COLO829 (cell line): ENCODE data around the gene DOK4.

Experiments used
- DNase-seq: peaks from one replicate; pipeline ENCODE4 v3.0.0; 2012; ENCODE audit warnings: low spot score

The DOK4 gene

DNA sequence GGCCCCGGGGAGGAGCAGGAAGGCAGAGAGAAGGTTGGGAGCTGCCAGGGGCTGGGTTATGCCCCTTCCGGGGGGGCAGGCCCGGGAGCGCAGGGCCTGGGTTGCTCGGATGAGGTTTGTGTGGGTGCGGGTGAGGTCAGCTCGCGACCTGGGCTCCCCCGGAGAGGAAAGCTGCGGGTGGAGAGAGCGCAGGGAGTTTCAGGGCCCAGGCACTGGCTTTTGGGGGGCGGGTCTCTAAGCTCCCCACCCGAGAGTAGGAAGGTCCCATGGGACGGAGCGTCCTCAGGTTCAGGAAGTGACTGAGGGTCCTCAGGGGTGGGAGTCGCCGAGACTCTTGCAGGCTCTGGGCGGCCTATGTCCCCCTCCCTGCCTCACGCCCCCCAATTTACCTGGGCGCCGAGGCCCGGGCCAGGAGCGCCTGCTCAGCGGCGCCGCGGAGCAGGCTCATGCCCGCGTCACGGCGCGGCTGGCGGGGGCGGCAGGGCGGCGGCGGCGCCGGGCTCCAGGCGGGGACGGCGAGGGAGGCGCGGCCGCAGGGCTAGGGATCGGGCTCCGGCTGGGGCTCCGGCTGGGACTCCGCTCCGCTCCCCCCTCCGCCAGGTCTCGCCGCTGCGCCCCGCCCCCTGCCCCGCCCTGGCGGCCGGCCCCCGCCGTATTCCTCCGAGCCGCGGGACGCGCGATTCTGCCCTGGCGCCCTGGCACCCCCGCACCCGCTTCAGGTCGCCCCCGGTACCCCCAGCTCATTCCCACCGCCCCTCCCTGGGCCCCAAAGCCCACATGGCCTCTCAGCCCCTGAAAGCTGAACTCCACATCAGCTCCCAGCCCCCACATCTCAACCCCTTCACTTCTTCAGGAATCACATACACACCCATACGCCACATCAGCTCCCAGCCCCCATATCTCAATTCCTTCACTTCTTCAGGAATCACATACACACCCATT, at the start of gene DOK4:
Gene DOK4 (minus strand): TSS at position 578 of the 942 bp plus-strand sequence. CDS start 6,986 bp downstream, outside the sequence.
- DNase-seq, result peak; percentile 59

DNA sequence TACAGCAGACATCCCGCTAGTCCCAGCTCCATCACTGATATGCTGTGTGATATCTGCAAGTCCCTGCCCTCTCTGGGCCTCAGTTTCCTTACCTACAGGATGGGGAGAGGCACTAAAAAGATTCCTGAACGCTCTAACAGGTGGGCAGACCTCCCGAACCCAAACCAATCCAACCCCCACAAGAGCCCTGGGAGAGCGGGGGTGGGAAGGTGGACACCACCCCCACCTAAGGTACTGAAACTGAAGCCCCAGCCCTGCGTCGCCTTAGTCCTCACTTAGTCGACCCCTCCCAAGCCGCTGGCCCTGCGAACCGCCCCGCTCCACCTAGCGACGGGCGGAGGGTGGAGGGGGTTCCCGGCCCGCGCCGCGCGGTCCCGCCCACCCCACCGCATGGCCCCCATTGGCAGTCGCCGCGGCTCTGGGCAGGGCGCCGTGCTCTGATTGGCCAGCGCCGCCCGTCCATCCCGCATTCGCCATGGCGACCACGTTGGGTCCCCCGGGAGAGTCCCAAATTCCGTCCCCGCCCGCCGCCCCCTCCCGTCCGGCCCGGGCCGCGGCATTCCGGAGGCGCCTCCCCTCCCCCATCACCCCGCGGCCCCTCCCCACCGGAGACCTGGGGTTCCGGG, 49.5 kb upstream of the DOK4 start:
- peak; percentile 92 for DNase-seq

DNA sequence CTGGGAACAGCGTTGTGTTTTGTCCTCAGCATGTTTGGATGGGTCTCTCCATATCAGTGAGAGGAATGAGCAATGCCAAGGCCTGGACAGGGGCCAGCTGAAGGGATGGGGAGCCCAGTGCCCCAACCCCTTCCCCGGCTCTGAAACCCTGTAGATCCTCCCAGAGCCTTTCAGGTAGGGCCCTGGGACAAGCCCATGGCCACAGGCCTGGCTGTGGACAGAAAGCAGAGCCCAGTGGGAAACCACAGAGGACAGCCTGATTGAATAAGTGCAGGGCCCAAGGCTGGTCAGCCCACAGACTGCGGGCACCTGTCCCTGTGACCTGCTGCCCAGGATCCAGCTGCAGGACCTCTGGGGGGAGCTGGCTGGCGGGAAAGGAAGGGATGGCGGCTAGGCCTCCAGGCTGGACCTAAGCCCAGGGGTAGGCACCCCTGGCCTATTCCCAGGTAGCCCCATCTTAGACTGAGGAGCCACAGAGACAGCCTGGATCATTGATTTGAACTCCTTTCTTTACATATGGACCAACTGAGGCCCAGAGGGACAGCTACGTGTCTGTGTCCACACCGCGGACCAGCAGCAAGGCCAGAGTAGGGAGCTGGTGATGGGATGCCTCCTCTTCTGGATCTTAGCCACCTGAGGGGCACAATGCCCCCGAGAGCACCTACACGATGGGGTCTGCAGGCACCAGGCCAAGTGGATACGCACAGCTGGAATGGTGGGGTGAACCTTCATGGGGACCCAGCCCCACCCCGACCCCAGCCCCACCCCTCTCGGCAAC, 48.8 kb upstream of the DOK4 start:
- DNase-seq, result no peak

DNA sequence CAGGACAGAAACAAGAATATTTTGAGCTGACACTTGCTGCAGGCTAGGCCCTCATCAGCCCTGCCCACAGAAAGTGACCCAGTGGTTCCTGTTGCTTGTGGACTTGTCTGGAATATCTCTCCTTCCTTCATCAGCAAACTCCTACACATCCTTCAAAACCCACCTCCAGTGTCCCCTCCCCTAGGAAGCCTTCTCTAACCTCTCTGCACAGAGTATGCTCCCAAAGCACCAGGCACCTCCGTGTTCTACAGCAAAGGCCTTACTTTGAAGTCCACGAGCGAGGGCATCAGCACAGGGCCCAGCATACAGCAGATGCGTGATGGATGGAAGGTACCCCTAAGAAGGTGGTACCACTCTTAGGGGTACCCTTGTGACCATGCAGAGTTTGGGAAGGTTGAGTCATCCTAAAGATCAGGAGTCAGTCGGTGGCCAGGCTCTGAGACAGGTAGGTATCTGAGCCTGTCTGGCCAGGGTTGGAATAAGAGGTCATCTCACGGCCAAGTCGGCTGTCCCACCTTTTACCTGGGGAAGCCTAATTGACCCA, 48.1 kb upstream of the DOK4 start:
- DNase-seq, result no peak

DNA sequence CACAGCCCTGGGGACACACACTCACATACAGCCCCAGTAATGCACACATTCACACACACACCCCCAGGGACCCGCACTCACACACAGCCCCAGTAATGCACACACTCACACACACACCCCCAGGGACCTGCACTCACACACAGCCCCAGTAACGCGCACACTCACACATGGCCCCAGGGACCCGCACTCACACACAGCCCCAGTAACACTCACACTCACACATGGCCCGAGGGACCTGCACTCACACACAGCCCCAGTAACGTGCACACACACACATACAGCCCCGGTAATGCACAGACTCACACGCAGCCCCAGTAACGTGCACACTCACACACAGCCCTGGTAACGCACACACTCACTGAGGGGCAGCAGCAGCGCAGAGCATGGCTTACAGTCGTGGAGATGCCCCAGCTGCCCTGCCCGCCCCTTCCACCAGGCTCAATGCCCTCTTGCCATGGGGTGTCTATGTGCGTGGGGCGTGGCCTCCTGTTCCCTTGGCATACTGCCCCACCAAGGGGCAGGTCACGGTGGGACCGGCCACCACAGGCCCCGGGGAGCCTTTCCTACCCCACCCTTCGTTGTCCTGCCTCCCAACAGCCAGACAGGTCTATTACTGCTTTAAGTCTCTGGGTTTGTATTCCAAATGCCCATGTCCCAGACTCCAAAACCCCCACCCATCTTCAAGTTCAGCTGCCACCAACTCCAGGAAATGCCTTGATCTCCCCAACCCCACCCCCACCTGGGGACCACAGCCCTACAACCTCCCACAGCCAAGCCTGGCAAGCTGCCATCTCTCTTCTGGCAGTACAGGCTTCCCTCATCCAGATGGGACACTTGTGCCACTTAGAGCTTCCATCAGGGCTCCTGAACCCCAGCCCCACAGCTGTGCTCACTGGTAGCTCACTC, 47.4 kb upstream of the DOK4 start:
- no peak for DNase-seq

DNA sequence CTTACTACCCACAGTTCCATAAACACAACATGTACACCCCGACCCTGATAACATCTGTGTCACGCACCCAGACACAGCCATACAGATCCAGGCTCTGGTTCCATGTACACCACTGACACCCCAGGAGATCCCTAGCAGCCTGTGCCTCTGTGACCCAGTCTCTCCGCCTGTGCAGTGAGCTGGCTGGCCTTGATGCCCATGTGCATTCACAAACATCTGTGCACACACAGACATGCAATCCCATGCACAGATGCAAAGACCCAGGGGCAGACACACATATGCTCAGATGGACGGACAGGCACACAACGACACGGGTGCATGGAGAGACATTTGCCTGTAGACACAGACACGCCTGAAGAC, 46.0 kb upstream of the DOK4 start:
- DNase-seq, result no peak

DNA sequence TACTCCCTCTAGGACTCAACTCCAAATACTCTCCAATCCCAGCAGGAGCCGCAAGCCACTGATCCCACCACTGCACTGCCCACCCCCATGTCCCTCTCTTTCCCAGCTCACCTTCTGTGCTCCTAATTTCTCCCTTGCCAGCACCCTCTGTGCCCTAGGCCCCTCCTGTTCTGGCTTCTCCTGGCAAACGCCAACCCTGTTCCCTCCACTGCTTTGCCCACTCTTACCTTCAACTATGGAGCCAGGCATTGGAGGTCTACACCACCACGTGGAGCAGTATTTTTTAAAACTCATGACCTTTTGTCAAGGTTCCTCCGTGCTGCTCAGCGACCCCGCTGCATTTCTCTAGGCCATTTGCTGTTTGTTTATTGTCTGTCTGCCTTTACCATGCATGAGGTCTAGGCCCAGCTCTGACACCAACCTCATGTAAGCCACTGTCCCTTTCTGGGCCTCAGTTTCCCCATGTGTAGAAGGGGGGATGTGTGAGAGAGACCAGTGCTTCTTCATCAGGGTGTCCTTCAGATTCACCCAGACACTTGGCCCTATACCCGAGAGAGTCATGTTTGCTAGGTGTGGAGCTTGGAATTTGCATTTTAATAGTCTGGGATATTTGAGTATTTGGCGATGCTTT, 45.5 kb upstream of the DOK4 start:
- no peak for DNase-seq

DNA sequence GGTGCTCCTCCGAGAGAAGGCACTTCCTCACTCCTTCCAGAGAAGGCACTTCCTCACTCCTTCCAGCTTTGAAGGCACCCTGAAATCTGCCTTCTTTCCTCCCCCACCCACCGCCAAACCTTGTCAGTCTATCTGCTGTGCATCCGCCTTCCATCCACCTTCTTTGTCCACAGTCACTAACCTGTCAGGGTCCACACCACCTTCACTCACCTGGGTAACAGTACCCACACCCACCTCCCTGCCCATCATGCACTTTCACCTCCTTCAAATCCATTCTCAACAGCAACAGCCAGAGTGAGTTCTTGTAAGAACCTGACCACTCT, 44.9 kb upstream of the DOK4 start:
- DNase-seq, result no peak

DNA sequence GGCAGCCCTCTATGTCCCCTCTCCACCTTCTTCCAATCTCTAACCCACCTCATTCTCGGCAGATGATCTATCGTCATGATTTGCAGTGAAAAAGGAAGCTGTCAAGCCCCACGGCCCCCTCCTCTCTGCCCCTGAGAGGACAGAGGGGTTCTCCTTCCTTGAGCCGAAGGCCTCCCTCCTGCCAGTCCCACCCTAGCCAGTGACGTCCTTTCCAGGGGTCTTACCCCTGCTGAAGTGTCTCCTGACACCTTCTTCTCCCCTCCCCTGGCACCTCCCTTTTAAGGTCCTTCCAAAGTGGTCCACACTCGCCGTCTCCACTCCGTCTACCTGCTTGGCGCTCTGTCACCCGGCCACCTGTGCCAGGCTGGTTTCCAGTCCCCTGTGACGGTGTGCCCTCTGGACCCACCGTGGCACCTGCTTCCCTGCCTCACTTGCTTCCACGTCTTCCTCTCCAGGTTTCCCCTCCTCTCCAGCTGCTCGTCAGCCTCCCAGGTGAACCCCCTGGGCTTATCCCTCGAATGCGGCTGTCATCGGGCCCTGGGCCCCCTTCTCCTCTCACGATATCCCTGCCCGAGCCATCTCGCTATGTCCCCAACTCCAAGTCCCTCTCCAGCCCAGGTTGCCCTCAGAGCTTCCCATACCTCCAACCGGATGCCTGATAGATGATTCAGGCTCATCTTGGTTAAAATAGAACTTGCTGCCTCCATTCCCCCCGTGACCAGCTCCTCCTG, 44.4 kb upstream of the DOK4 start:
- no peak for DNase-seq

DNA sequence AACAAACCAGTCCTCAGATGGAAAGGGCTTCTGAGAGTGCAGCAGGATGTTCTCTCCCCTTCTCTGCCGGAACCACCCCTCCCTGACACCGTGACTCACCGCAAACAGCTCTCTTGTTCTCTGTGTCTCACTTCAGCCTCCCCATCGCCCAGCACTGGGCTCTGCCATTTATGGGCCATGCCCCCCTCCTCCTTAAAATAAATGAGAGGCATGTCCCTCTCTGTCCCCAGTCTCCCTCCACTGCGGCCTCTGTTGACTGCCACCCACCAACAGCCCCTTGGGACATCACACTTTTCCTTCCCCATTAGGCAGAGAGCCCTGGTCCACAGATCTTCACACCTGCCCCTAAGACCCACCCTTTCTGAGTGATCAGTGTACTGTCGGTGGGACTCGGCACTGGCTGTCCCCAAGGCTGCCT, 43.8 kb upstream of the DOK4 start:
- peak; percentile 74 for DNase-seq

DNA sequence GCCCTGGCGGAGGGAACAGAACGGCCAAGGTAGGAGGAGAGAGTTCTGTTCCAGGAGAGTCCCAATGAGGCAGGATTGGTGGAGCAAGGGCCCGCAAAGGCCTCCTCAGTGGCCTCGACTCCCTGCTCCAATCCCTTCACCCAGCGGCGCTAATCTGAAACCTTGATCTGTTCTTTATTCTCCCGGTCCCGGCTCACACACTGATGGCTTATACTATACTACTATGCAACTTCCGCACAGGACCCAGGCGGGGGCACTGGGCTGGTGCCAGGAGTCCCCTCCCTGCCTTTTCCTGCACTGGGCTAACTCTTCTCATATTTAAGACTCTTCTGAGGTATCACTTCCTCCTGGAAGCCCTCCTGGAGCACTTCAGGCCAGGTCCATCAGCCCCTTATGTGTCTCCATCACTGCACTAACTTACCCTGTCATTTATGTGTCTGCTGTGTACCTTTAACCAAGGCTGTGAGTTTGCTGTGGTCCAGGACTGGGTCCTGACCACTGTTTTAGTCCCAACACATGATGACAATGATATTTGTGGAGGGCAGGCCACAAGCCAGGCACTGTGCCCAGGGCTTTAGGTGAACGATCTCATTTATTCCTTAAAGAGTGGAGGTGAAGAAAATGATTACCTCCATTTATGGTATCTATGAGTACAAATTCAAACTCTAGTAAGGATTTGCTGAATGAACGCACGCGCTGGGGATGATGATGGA, 43.3 kb upstream of the DOK4 start:
- DNase-seq, result no peak

DNA sequence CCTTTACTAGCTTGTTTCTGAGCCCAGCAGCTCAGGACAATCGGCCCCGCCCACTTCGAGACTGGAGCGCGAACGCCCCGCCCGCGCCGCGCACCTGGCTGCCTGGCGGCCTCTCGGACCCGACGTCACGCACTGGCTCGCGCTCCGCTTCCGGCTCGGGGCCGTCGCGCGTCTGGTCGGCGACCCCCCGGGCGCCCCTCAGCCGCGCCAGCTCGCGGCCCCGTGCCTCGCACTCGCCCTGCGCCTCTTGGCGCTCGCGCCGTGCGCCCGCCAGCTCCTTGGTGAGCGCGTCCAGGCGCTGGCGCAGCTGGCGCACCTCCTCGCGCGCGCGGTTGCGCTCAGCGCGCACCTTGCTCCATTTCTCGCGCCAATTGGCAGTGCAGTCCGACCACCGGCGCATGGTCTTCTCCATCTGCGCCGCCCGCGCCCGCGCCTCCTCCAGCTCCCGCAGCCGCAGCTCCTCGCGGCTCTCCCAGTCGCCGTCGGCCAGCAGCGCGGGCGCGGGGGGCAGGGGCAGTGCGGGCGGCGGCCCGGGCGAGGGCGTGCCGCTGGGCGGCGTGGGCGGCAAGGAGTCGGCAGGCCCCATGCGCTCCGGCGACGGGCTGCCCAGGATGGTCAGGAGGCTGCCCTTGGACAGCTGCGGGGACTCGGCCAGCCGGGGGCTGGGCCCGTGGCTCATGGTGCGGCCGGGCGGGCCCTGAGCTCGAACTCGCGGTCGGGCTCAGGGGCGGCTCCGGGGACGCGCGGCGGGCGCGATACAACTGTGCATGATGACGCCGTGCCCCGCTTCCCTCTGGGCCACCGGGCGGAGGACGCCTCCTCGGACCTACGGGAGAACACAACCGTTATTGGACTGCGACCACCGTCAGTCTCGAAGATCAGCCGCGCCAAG, 42.5 kb upstream of the DOK4 start:
- no peak for DNase-seq

DNA sequence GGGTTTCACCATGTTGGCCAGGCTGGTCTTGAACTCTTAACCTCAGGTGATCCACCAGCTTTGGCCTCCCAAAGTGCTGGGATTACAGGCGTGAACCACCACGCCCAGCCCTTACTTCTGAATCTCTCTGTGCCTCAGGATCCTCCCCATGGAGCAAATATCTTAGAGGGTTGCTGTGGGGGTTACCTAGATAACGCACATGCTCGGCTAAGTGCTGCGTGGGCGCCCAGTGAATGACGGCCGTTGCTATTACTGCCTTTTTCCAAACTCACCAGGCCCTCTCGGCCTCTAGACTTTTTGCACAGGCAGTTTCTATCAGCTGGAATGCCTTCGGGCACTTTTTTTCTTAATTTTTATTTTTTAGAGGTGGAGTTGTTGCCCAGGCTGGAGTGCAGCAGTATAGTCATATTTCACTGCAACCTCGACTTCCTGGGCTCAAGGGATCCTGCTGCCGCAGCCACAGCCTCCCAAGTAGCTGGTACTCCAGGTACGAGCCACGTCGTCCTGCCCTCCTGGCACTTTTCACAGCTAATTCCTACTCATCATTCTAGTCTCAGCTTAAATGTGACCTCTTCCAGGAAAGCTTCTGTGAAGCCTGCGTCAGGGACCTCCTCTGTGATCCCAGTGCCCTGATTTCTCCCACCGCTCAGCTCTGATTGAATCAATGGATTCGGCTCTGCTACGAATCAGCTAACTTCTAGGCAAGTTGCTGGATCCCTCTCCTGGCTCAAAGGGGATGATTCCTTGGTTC, 41.5 kb upstream of the DOK4 start:
- DNase-seq, result no peak

DNA sequence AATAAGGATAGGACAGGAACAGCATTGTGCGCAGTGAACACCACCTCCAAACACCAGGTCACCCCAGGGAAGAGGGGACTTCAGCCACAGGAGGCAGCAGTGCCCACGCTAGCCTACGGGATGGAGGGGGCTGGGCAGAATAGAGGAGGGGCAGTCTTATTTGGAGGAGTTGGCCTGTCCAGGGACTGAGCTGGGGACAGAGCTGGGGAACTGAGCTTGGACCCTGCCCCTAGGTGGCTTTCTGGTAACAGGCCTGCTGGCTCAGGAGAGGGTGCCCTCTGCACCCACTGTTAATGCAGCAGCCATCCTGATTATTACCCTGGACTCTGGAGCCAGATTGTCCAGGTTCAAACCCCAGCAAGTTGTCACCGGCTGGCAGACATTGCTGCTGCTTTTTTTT, 40.7 kb upstream of the DOK4 start:
- DNase-seq, result no peak

DNA sequence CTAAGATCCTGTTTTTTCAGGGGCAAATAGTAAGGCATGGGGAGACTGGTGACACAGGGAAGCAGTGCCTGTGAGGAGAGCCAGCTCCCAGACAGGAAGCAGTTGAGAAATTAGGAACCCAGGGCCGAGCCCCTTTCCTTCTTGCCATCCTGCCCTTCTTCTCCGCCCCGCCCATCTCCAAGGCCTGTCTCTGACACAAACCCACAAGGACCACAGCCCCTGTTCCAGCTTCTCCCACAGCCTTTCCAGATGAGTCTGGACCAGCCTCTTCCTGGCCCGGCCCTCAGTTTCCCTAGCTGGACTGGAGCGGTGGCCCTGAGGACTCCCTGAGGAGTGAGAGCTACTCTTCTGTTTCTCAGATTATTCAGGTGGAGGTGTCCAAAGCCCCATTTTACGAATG, 40.2 kb upstream of the DOK4 start:
- no peak for DNase-seq

DNA sequence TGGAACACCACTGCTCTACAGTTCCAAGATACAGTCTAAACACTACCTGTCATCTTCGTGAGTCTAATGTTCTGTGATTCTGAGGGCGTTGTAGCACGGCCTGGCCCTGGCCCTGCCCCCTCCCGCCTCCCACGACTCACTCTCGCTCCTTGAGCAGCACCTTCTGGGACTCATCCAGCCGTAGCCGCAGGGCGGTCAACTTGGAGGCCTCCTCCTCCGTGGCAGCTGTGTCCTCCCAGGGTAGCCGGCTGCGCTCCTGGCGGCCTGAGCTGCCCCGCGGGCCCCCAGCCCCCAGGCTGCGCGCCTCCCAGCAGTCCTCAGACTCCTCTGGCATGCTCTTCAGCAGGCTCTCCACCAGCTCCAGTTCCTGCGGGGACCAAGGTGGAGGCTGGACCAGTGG, 39.5 kb upstream of the DOK4 start:
- no peak for DNase-seq

DNA sequence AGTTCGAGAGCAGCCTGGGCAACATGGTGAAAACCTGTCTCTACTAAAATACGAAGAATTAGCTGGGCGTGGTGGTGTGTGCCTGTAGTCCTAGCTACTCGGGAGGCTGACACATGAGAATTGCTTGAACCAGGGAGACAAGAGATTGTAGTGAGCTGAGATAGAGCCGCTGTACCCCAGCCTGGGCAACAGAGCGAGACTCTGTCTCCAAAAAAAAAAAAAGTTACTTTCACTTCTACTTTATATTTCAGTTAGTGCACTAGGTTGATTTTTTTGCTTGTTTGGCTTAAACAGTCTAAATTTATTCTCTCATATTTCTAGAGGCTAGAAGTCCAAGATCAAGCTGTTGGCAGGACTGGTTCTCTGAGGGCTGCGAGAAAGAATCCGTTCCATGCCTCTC, 36.7 kb upstream of the DOK4 start:
- no peak for DNase-seq

DNA sequence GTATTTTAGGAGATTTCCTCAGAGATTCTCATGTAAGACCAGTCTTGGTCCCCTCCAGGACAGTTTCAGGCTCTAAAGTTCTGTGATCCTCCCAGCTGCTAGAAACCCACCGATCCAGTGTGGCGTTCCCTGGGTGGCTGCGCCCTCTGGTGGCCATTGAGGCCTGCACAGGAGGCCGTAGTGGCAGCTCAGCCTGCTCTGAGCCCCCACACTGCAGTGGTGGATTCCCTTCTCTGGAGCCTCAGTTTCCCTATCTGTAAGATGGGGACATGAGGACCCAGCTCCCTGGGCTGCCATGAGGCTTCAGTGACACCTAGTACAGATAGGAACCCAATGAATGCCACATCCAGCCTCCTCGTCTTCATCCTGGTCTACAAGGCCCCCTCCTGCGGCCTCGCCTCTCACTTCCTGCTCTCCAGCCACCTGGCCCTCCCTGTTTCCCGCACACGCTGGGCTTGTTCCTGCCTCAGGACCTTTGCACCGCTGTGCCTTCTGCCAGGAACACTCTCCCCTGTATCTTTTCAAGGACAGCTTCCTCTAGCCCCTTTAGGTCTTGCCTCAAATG, 33.6 kb upstream of the DOK4 start:
- peak; percentile 57 for DNase-seq
